BJ (cell line): ENCODE data around the gene HOXA1. TPM values are rescaled to one million over a fixed set of nuclear protein-coding genes. Genes with fewer than 3 reads are reported as not detected.

Source experiments
- CTCF ChIA-PET: fragments of 350-600 bp; formaldehyde crosslinking; extraction: SDS; loops from one replicate; lab custom pipeline; 2021; ENCODE audit warnings: antibody characterized with exemption, inconsistent platforms; lab: Yijun Ruan, JAX
- POLR2A ChIA-PET: fragments of 300-600 bp; sonication (Branson Sonifier 250); formaldehyde crosslinking; extraction: SDS; loops from one replicate; lab custom pipeline; 2021; ENCODE audit warnings: antibody characterized with exemption; lab: Charles Lee
- DNase-seq: peaks from one replicate; pipeline ENCODE4 v3.0.0-alpha.2; 2011; ENCODE audit warnings: low read depth
- H3K27me3 ChIP-seq: 2 replicates; pipeline ENCODE4 v1.6.0; 2011; ENCODE audit warnings: low read length; ENCODE audit not compliant: control insufficient read depth, insufficient read depth
- H3K36me3 ChIP-seq: 2 replicates; pipeline ENCODE4 v1.5.1; 2011; ENCODE audit warnings: low read length; ENCODE audit not compliant: control insufficient read depth, insufficient read depth
- H3K4me3 ChIP-seq: 2 replicates; pipeline ENCODE4 v1.5.1; 2011; ENCODE audit warnings: low read depth, mild to moderate bottlenecking, control low read depth, low read length
- polyA plus RNA-seq: library from polyadenylated mRNA; depleted of rRNA; stranded (reverse); fragments of >200 nt; gene quantifications from 2 replicates; pipeline ENCODE4 v1.2.3, GENCODE V29; 2011
- TF ChIP-seq, protein P1 (sequence below): IDR thresholded peaks from 2 replicates; pipeline ENCODE4 v1.5.1; 2011; ENCODE audit warnings: low read depth, mild to moderate bottlenecking, control low read depth, inconsistent platforms, low read length, moderate library complexity; ENCODE audit not compliant: insufficient read depth

Gene HOXA1
- polyA plus RNA-seq, 1 experiment = 0.91 TPM

DNA sequence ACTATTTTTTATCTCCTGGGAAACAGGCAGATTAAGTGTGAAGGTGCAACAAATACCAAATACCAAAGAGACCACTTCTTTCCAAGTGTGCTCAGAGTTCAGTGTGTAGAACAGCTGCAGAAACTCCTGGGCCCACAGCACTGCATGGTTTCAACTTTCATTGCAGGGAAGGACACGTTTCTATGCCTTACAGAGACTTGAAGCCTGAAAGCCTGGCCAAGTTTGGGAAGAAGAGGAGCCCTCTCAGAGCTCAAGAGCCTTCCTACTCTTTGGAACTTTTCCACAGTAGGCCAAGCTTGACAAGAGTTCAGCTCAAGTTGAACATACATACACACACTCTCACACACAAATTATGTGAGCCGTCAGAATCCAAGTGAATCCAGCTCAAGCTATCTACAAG lies 32.2 kb upstream of the HOXA1 start:
- no peak for DNase-seq
- Histone ChIP-seq H3K36me3 (no peaks in the 10 kb centered on the region), H3K4me3 (no peak overlapping the region), H3K27me3 (no peaks in the 10 kb centered on the region)
- CTCF ChIA-PET = interaction anchor here (0.9 to 2.4 kb wide), 3 partner anchors 15 to 33 kb away, joined by 3 to 6 read pairs (median 4); no protein-coding TSS in a partner anchor
- TF ChIP-seq, protein P1, sequence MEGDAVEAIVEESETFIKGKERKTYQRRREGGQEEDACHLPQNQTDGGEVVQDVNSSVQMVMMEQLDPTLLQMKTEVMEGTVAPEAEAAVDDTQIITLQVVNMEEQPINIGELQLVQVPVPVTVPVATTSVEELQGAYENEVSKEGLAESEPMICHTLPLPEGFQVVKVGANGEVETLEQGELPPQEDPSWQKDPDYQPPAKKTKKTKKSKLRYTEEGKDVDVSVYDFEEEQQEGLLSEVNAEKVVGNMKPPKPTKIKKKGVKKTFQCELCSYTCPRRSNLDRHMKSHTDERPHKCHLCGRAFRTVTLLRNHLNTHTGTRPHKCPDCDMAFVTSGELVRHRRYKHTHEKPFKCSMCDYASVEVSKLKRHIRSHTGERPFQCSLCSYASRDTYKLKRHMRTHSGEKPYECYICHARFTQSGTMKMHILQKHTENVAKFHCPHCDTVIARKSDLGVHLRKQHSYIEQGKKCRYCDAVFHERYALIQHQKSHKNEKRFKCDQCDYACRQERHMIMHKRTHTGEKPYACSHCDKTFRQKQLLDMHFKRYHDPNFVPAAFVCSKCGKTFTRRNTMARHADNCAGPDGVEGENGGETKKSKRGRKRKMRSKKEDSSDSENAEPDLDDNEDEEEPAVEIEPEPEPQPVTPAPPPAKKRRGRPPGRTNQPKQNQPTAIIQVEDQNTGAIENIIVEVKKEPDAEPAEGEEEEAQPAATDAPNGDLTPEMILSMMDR = no peak
- POLR2A ChIA-PET = no interaction called here

DNA sequence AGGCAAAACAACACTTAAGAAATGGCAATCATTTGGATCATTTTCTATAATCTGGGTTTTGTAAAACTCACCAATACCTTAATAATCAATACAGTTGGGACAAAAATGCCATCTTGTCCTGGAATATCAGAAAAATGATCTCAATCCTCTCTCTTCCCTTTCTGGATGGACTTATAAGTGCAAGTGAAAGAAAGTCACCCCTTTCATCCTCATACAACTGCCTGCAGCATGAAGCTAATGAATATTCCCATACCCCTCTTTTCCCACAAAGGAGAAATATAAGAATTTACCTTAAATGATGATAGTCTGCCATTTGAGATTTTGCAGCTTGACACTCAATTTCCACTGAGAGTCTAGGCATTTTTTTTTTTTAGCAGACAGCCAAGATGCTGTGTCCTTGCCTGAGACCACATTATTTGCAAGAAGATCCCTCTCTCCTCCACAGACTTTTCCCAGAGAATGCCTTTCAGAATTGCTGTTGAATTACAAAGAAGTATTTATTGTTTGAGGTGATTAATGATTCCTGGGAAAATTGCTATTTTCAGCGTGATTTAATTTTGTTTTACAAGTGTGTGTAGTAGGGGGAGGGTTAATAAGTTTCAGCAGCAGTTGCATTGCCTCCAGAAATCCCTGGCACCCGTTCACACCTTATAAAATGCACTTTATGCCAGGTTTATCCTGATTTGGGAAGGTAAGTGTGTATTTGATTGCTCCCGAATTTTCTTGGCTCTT lies 31.0 kb upstream of the HOXA1 start:
- H3K27me3 ChIP-seq = no peaks in the 10 kb centered on the region
- no peak overlapping the region for H3K4me3 ChIP-seq
- CTCF ChIA-PET = interaction anchor here (1.4 to 1.7 kb wide), 2 partner anchors 12 to 16 kb away, joined by 4 to 5 read pairs; no protein-coding TSS in a partner anchor
- TF ChIP-seq, protein P1 = no peak
- DNase-seq = no peak
- POLR2A ChIA-PET = no interaction called here
- H3K36me3 ChIP-seq = no peaks in the 10 kb centered on the region

DNA sequence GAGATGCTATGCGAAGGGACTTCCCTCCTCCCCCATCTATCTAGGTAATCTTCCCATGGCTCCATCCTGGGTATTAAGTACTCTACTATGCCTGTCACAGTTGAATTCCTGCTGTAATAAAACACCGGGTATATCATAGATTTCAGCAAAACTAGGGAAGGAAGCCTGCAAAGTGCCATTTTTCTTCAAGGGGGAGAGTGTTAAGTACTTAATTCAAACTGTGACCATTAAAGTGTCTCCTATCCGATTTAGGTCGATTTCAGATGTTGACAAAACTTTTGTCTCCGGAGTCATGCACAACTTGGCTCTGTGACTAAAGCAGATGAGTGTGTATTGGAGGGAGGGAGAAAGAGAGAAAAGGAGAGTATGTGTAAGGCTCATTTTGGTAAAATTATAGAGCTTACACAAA lies 30.2 kb upstream of the HOXA1 start:
- POLR2A ChIA-PET = no interaction called here

DNA sequence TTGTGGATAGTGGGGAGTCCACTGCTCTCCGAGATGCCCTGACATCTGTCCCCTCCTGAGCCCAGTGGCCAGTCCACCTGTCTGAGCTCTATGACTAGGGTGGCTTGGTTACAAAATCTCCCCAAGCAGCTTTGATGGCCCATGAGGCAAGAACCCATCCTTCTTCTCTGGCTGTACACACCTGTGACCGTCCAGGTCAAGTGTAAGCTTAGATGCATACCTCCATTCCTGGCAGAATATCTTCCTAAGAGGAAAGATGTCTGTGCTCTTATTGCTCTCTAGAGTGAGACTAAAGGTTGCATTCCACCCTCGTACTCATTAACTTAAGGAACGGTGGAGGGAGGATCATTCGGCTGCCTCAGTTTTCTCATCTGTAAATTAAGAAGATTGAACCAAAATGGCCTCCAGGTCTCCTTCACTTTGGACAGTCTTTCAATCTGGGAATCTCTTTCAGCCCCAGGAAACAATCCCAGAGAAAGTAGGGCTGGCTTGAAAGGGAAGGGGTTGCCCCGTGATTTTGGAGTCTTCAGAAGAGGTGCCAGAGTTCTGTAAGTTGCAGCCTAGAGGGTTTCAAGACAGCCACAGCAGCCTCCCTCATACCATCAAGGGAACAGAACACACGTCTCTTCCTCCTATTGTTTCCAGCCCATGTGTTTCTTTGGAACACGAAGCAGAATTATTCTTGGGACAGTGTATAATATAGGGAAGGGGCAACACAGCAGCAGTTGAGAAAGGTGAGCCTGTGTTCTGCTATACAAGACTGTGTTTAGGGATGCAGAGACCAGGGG lies 29.3 kb upstream of the HOXA1 start:
- POLR2A ChIA-PET = no interaction called here
- TF ChIP-seq, protein P1 = no peak
- DNase-seq = no peak
- CTCF ChIA-PET = no interaction called here
- no peak overlapping the region for H3K4me3 ChIP-seq
- no peaks in the 10 kb centered on the region for H3K36me3 ChIP-seq
- no peaks in the 10 kb centered on the region for H3K27me3 ChIP-seq

More for the DNA sequence above, 30.2 kb upstream of the HOXA1 start:
- DNase-seq = no peak
- H3K36me3 ChIP-seq = no peaks in the 10 kb centered on the region
- H3K27me3 ChIP-seq = no peaks in the 10 kb centered on the region
- TF ChIP-seq, protein P1 = no peak
- CTCF ChIA-PET = interaction anchor here (1.4 kb wide), 1 partner anchor 11 kb away, joined by 5 read pairs; no protein-coding TSS in a partner anchor
- no peak overlapping the region for H3K4me3 ChIP-seq
